ENCODE data around the gene EDN2.

Gene EDN2

GRCh38 chr1:41444785-41445184 is 39.7 kb downstream of the EDN2 start:
- TF ChIP-seq REST (IDR thresholded peaks at IDR 0.05; ENCODE audit: insufficient read depth in 1 of 2, low read depth in 2 of 2, low read length in 2 of 2) (no peak), FOXP2 (optimal IDR thresholded peaks at IDR 0.05; ENCODE audit: borderline replicate concordance, extremely low read depth, extremely low read length, insufficient read depth) (no peak), SIN3A (IDR thresholded peaks at IDR 0.05; ENCODE audit: borderline replicate concordance, insufficient read depth, low read length) (no peak), TAF1 (IDR thresholded peaks at IDR 0.05; ENCODE audit: borderline replicate concordance, insufficient read depth, low read length) (no peak), POLR2AphosphoS5 (IDR thresholded peaks at IDR 0.05; ENCODE audit: low read depth, low read length) (no peak)

- TF ChIP-seq POLR2AphosphoS5 (IDR thresholded peaks at IDR 0.05; ENCODE audit: low read depth, low read length), result no peak
- no peak for TF ChIP-seq REST (IDR thresholded peaks at IDR 0.05; ENCODE audit: insufficient read depth in 1 of 2, low read depth in 2 of 2, low read length in 2 of 2)
- no peak for TF ChIP-seq FOXP2 (optimal IDR thresholded peaks at IDR 0.05; ENCODE audit: borderline replicate concordance, extremely low read depth, extremely low read length, insufficient read depth)
Observed at GRCh38 chr1:41444246-41444645, 40.2 kb downstream of the EDN2 start.

GRCh38 chr1:41442697-41443251 is 41.7 kb downstream of the EDN2 start:
- no peak for TF ChIP-seq TAF1 (IDR thresholded peaks at IDR 0.05; ENCODE audit: borderline replicate concordance, insufficient read depth, low read length)
- no peak for TF ChIP-seq SIN3A (IDR thresholded peaks at IDR 0.05; ENCODE audit: borderline replicate concordance, insufficient read depth, low read length)
- no peak for TF ChIP-seq REST (IDR thresholded peaks at IDR 0.05; ENCODE audit: insufficient read depth in 1 of 2, low read depth in 2 of 2, low read length in 2 of 2)
- no peak for TF ChIP-seq FOXP2 (optimal IDR thresholded peaks at IDR 0.05; ENCODE audit: borderline replicate concordance, extremely low read depth, extremely low read length, insufficient read depth)
- no peak for TF ChIP-seq POLR2AphosphoS5 (IDR thresholded peaks at IDR 0.05; ENCODE audit: low read depth, low read length)

GRCh38 chr1:41440321-41441085 is 44.0 kb downstream of the EDN2 start:
- TF ChIP-seq TAF1 (IDR thresholded peaks at IDR 0.05; ENCODE audit: borderline replicate concordance, insufficient read depth, low read length) (no peak), SIN3A (IDR thresholded peaks at IDR 0.05; ENCODE audit: borderline replicate concordance, insufficient read depth, low read length) (no peak), POLR2AphosphoS5 (IDR thresholded peaks at IDR 0.05; ENCODE audit: low read depth, low read length) (no peak), FOXP2 (optimal IDR thresholded peaks at IDR 0.05; ENCODE audit: borderline replicate concordance, extremely low read depth, extremely low read length, insufficient read depth) (no peak)

- TF ChIP-seq FOXP2 (optimal IDR thresholded peaks at IDR 0.05; ENCODE audit: borderline replicate concordance, extremely low read depth, extremely low read length, insufficient read depth) (no peak), REST (IDR thresholded peaks at IDR 0.05; ENCODE audit: insufficient read depth in 1 of 2, low read depth in 2 of 2, low read length in 2 of 2) (no peak), SIN3A (IDR thresholded peaks at IDR 0.05; ENCODE audit: borderline replicate concordance, insufficient read depth, low read length) (no peak), TAF1 (IDR thresholded peaks at IDR 0.05; ENCODE audit: borderline replicate concordance, insufficient read depth, low read length) (no peak), POLR2AphosphoS5 (IDR thresholded peaks at IDR 0.05; ENCODE audit: low read depth, low read length) (no peak)
Observed at GRCh38 chr1:41439234-41439633, 45.2 kb downstream of the EDN2 start.

All from PFSK-1 (cell line).